ENCODE results near the gene NCR1. TPM values are rescaled to one million over a fixed set of nuclear protein-coding genes. Genes with fewer than 3 reads are reported as not detected.
A peak's percentile ranks its signal among the peaks of the same experiment; 100 is the strongest.
"Not testable (repeated sequence)": the region's sequence is repeated elsewhere in the genome, so short reads cannot be mapped to it uniquely, and the experiment has no call there.

The NCR1 gene, protein sequence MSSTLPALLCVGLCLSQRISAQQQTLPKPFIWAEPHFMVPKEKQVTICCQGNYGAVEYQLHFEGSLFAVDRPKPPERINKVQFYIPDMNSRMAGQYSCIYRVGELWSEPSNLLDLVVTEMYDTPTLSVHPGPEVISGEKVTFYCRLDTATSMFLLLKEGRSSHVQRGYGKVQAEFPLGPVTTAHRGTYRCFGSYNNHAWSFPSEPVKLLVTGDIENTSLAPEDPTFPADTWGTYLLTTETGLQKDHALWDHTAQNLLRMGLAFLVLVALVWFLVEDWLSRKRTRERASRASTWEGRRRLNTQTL
- under 1 TPM in 2 of 3 donors, not detected in 1; 0.09 to 0.14 TPM for polyA plus RNA-seq (ENCODE audit: insufficient read length in 3 of 3)
- long read RNA-seq, donor 1: 0 reads
- long read RNA-seq, donor 2: 0 reads
- long read RNA-seq, donor 3: 0 reads
- long read RNA-seq, donor 4: 0 reads
- long read RNA-seq, donor 5: 0 reads
- long read RNA-seq, donor 6: 0 reads
- long read RNA-seq, donor 7: 0 reads
- long read RNA-seq, donor 8: 0 reads
- long read RNA-seq, donor 9: 0 reads
- long read RNA-seq, donor 10: 0 reads
- long read RNA-seq, donor 11: 0 reads
- long read RNA-seq, donor 12: 0 reads
- long read RNA-seq, donor 13: 0 reads
- long read RNA-seq, donor 14: 0 reads
- long read RNA-seq, donor 15: 0 reads
- long read RNA-seq, donor 16: 0 reads

DNA sequence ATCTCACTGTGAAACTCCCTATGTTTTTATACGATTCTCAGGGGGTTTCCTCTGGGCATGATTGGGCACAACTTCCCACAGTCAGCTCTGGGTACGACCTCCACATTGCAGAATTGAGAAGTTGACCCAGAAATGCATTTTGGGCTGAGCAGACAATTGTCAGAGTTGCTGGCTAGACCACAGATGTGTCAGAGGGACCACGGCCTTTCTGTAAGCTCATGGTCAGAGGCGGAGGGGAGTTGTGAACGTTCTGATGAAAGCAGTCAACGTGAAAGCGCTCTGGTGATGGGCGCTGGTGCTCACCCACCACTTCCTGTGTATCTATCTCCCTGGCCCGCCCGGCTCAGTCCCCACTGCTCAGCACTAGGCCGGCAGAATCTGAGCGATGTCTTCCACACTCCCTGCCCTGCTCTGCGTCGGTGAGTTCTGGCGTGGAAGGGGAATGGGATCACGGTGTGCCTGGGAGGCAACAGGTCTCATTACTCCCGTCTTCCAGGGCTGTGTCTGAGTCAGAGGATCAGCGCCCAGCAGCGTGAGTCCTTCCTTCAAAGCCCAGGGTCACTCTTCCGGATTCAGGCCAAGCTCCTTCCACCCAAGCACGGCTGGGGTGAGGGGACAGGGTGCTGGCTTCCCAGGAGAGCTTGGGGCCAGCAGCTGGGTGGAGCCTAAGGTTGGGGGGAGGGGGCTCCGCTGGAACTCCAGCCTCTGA is at the start of gene NCR1:
TSS of gene NCR1 (plus strand) at position 346 of the 709 bp plus-strand sequence. CDS start at position 386, 40 bp downstream.
- DNase-seq (ENCODE audit: extremely low read depth in 1 of 11, low read depth in 9 of 11, low spot score in 4 of 11): peak in 1 of 11 donors; percentile 3

DNA sequence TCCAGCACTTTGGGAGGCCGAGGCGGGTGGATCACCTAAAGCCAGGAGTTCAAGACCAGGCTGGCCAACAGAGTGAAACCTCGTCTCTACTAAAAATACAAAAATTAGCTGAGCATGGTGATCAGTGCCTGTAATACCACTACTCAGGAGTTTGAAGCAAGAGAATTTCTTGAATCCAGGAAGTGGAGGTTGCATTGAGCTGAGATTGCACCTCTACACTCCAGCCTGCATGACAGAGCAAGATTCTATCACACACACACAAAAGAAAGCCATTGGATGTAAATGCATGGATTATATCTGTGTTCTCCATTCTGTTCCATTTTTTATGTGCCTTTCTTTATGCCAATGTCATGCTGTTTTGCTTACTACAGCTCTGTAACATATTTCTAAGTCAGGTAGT is 47.5 kb upstream of the NCR1 start:
- DNase-seq (ENCODE audit: extremely low read depth in 1 of 11, low read depth in 9 of 11, low spot score in 4 of 11): not testable (repeated sequence)

DNA sequence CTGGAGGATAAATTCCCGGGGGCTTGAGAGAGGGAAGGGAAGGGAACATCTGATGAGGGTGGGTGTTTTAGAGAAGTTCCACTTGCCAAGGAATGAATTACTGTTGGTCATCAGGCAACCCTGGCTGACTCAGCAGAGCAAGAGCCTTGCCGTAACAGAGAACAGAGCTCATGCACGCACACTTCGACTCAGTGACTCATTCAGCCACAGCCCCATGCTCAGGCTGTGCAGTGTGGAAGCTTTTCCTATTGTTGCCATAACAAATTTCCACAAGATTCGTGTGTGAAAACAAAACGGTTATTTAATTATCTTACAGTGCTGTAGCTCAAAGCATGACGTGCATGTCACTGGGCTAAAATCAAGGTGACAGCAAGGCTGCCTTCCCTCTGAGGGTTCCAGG is 46.5 kb upstream of the NCR1 start:
- not testable (repeated sequence) for DNase-seq (ENCODE audit: extremely low read depth in 1 of 11, low read depth in 9 of 11, low spot score in 4 of 11)

DNA sequence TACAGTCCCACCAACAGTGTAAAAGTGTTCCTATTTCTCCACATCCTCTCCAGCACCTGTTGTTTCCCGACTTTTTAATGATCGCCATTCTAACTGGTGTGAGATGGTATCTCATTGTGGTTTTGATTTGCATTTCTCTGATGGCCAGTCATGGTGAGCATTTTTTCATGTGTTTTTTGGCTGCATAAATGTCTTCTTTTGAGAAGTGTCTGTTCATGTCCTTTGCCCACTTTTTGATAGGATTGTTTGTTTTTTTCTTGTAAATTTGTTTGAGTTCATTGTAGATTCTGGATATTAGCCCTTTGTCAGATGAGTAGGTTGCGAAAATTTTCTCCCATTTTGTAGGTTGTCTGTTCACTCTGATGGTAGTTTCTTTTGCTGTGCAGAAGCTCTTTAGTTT is 42.5 kb upstream of the NCR1 start:
- not testable (repeated sequence) for DNase-seq (ENCODE audit: extremely low read depth in 1 of 11, low read depth in 9 of 11, low spot score in 4 of 11)

DNA sequence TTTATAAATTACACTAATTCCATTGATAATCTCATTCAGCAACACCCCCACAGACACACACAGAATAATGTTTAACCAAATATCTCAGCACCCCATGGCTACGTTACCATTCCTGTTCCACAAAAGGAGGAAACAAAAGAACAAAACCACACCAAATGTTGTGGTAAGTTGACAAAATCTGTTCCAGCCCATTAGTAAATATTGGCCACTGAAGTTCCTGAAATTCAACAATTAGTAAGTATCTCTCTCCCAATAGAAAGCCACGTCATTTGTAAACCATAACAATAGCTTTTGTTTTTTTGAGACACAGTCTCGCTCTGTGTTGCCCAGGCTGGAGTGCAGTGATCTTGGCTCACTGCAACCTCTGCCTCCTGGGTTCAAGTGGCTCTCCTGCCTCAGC is 34.3 kb upstream of the NCR1 start:
- no peak for DNase-seq (ENCODE audit: extremely low read depth in 1 of 11, low read depth in 9 of 11, low spot score in 4 of 11)

DNA sequence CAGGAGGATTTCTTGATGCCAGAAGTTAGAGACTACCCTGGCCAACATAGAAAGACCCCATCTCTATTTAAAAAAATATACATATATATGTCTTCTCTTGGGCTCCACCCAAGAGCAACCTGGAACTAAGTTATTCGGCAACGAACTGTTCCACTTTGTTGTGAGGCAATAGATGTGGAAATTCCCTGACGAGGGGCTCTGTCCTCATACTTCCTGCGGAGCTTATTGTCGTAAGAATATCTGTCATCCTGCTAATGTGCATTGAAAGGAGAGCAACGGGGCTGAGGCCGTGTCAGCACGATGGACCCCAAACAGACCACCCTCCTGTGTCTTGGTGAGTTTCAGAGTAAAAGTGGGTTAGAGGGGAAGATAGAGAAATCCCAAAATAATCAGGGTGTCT is 32.0 kb upstream of the NCR1 start, which contains the start of gene FCAR:
TSS of gene FCAR (plus strand) at position 246 of the 400 bp plus-strand sequence. CDS start at position 301, 55 bp downstream.
- no peak for DNase-seq (ENCODE audit: extremely low read depth in 1 of 11, low read depth in 9 of 11, low spot score in 4 of 11)

DNA sequence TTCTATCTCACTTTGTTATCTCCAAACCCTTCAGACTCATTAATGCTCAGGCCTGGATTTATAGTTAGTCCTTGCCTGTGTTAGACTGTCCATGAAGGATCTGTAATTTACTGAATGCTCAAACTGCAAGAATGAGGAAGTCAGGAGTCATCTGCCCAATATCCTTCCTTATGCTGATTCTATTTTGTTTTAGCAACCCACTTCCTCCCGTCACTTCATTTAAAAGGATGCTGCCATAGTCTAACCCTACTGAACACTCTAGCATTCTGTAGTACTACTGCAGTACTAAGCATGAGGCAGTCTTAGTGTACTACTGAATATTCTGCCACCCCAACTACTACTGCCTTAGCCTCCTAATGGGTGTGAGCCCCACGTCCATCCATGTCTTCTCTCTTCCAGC is 30.4 kb upstream of the NCR1 start:
- no peak for DNase-seq (ENCODE audit: extremely low read depth in 1 of 11, low read depth in 9 of 11, low spot score in 4 of 11)

DNA sequence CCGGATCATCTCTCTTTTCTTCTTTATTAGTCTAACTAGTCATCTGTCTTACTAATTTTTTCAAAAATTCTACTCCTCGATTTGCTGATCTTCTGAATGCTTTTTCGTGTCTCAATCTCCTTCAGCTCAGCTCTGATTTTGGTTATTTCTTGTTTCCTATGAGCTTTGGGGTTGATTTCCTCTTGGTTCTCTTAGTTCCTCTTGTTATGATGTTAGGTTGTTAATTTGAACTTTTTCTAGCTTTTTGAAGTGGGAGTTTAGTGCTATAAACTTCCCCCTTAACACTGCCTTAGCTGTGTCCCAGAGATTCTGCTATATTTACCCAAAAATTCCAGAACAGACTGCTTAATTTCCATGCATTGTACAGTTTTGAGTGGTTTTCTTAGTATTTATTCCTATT is 28.5 kb upstream of the NCR1 start:
- DNase-seq (ENCODE audit: extremely low read depth in 1 of 11, low read depth in 9 of 11, low spot score in 4 of 11): no peak

DNA sequence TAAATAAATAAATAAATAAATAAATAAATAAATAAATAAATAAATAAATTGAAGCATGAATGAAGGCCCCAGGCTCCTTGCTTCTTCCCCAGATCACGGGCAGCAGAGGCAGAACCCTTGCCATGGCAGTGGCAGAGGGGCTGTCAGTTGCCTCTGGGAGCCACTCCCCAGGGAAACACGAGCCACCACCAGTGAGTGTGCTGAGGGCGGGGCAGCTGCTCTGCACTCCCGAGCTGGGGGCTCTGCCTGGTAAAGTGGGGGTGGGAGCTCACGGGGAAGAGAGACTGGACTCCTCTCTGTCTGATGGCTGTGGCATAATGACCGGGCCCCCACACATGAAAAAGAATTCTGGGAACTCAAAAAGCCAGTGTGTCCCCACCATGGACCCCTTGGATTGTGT is 24.1 kb upstream of the NCR1 start:
- no peak for DNase-seq (ENCODE audit: extremely low read depth in 1 of 11, low read depth in 9 of 11, low spot score in 4 of 11)

DNA sequence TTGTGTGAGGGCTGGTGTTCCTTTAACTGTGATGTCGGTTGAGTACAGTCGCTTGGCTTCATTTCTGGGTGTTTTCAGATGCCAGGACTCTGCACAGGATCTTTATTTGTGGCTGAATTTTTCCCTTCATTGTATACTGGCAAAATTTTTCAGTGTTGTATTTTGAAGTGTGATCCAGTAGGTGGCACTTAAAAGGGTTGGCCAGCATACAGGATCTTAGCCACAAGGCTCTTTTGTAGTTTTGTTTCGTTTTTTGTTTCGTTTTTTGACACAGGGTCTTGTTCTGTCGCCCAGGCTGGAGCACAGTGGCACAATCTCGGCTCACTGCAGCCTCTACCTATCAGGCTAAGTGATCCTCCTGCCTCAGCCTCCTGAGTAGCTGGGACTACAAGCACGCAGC is 23.2 kb upstream of the NCR1 start:
- no peak for DNase-seq (ENCODE audit: extremely low read depth in 1 of 11, low read depth in 9 of 11, low spot score in 4 of 11)

DNA sequence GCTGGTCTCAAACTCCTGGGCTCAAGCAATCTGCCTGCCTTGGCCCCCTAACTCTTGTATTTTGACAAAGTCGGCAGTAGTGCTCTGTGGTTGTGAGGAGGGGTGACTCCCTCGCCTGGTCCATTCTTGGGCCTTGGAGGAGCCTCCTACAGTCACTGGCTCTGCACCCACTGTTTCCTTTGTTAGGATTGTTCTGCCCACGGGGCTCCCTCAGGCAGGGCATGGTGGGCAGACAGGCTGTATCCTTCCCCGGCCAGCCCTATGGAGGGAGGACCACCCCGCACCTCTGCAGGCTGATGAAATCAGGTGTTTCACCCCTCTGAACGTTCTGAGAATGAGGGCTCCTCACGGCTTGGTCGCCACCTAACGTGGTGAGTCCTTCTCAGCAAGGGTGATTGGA is 22.7 kb upstream of the NCR1 start:
- DNase-seq (ENCODE audit: extremely low read depth in 1 of 11, low read depth in 9 of 11, low spot score in 4 of 11): no peak

DNA sequence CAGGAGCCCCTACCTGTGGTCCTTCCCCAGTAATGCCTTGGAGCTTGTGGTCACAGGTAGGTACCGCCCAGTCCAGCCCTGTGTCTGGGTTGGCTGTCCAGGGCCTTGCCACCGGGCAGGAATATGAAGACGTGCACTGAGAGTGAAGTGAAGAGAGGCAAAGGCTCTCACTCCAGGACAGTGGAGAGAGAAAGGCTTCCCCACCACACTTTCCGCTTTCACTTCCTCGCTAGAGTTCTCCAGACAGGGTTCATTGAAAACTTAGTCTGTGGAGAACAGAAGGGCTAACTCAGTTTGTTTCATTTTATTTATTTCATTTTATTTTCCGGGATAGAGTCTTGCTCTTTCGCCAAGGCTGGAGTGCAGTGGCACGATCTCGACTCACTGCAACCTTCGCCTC is 17.7 kb upstream of the NCR1 start:
- no peak for DNase-seq (ENCODE audit: extremely low read depth in 1 of 11, low read depth in 9 of 11, low spot score in 4 of 11)

DNA sequence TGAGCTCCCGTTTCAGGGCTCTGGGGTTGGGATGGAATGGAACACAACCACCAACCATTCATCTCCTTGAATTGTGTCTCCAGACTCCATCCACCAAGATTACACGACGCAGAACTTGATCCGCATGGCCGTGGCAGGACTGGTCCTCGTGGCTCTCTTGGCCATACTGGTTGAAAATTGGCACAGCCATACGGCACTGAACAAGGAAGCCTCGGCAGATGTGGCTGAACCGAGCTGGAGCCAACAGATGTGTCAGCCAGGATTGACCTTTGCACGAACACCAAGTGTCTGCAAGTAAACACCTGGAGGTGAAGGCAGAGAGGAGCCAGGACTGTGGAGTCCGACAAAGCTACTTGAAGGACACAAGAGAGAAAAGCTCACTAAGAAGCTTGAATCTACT is 16.4 kb upstream of the NCR1 start:
- no peak for DNase-seq (ENCODE audit: extremely low read depth in 1 of 11, low read depth in 9 of 11, low spot score in 4 of 11)

DNA sequence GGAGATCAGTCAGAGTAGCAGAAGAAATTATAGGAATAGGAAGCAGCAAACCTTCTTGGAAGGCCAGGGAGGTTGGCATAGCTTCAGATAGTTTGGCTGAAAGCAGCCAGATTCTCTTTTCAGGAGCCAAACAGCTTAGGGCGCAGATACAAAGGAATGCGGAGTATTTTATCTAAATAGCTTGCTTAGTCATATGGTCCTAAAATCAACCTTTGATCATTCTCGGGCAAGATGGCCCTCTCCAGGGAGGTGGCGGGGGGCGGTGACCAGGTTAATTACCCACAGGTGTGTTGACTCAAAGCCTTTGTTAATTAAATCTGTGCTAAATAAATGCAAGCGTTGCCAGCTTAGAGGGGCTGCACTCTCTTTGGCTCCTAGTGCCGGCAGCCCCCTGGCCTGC is 12.5 kb upstream of the NCR1 start:
- DNase-seq (ENCODE audit: extremely low read depth in 1 of 11, low read depth in 9 of 11, low spot score in 4 of 11): no peak

DNA sequence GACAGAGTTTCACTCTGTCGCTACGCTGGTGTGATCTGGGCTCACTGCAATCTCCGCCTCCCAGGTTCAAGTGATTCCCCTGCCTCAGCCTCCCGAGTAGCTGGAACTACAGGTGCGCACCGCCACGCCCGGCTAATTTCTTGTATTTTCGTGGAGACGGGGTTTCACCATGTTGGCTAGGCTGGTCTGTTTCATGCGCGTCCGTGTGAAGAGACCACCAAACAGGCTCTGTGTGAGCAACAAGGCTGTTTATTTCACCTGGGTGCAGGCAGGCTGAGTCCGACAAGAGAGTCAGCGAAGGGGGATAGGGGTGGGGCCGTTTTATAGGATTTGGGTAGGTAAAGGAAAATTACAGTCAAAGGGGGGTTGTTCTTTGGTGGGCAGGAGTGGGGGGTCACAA is 11.8 kb upstream of the NCR1 start:
- DNase-seq (ENCODE audit: extremely low read depth in 1 of 11, low read depth in 9 of 11, low spot score in 4 of 11): not testable (repeated sequence)

DNA sequence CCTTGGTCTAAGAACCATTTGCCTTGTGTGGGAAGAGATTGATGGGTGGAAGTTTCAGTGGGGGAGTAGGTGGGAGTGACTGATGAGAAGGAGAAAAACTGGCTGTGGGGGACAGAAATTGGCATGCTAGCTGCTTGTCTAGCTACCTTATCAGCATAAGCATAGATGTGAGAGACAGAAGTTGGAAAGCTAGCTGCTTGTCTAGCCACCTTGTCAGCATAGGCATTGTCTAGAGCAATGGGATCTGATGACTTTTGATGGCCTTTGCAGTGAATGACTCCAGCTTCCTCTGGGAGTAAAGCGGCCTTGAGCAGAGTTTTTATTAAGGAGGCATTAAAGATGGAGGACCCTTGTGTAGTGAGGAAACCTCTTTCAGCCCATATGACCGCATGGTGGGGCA is 9.9 kb upstream of the NCR1 start:
- DNase-seq (ENCODE audit: extremely low read depth in 1 of 11, low read depth in 9 of 11, low spot score in 4 of 11): no peak

DNA sequence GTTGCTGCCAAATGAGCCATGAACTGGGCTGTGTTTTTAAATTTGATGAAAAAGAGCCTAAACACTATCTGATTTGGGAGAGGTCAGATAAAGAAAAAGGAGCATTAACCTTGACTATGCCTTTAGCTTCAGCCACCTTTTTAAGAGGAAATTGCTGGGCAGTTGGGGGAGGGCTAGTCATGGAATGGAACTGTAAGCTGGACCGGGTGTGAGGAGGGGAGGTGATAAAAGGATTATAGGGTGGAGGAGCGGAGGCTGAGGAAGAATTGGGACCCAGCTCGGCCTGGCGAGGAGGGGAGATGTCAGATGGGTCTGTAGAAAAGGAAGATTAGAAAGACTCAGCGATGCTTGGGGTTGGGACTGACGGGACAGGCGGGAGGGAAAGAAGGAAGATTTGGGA is 7.3 kb upstream of the NCR1 start:
- not testable (repeated sequence) for DNase-seq (ENCODE audit: extremely low read depth in 1 of 11, low read depth in 9 of 11, low spot score in 4 of 11)

DNA sequence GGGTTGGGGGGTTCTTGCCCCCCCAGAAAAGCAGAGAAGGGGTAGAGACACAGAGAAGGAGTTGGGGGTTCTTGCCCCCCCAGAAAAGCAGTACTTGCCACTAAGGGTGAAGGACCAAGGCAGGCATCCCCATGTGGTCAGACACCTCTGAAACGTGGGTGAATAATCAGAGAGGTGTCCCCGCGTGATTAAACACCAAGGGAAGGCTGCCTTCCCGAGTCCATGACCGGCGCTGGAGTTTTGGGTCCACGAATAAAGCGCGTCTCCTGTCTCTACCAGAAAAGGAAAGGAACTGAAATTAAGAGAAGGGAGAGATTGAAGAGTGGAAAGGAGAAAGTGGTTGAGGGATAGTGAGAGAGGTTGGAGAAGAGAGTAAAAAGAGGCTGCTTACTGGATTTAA is 6.3 kb upstream of the NCR1 start:
- DNase-seq (ENCODE audit: extremely low read depth in 1 of 11, low read depth in 9 of 11, low spot score in 4 of 11): not testable (repeated sequence)

DNA sequence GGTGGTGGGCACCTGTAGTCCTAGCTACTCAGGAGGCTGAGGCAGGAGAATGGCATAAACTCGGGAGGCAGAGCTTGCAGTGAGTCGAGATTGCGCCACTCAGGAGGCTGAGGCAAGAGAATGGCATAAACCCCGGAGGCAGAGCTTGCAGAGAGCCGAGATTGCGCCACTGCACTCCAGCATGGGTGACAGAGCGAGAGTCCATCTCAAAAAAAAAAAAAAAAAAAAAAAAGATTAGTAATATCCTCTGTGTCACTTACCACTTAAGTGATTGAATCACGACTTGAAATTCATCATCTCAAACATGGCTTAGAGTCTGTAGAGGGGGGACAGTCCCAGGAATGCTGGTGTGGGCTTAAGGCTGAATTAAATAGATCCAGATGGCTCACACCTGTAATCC is 4.8 kb upstream of the NCR1 start:
- DNase-seq (ENCODE audit: extremely low read depth in 1 of 11, low read depth in 9 of 11, low spot score in 4 of 11): not testable (repeated sequence)

DNA sequence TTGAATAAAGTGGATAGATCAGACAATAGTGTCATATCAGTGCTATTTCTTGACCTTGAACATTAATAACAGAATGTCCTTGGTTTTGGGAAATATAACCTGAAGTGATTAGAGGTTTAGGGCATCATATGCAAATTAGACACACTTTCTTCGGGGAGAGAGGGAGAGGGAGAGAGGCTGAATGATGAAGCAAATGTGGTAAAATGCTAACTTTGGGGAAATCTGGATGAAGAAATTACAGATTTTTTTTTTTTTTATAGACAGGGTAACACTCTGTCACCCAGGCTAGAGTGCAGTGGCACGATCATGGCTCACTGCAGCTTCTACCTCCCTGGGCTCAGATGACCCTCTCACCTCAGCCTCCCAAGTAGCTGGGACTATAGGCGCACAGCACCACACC is 3.9 kb upstream of the NCR1 start:
- no peak for DNase-seq (ENCODE audit: extremely low read depth in 1 of 11, low read depth in 9 of 11, low spot score in 4 of 11)
